Fibroblast of the aortic adventitia (primary cell): Measurements from ENCODE around the gene MYBPC1. TPM values are rescaled to one million over a fixed set of nuclear protein-coding genes. Genes with fewer than 3 reads are reported as not detected.

Experiments
- DNase-seq: peaks from one replicate; pipeline ENCODE4 v3.0.0-alpha.2; 2010; ENCODE audit warnings: low read depth
- H3K4me3 ChIP-seq: 2 replicates; pipeline ENCODE4 v1.5.1; 2011; ENCODE audit warnings: low read depth, mild to moderate bottlenecking, control low read depth, low read length, moderate library complexity
- CTCF ChIP-seq: IDR thresholded peaks from 2 replicates; pipeline ENCODE4 v1.5.1; 2011; ENCODE audit warnings: mild to moderate bottlenecking, low read length, control low read depth, inconsistent platforms; ENCODE audit not compliant: insufficient read depth
- total RNA-seq: library from RNA; depleted of rRNA; stranded (reverse); fragments of >200 nt; gene quantifications from 2 replicates; pipeline ENCODE4 v1.2.3, GENCODE V29; 2012; ENCODE audit warnings: low replicate concordance

Gene MYBPC1
- total RNA-seq, 1 donor, result not detected

GRCh38 chr12:101664992-101665391 is 70.2 kb downstream of the MYBPC1 start:
- no peak for DNase-seq
- H3K4me3 ChIP-seq, result no peak overlapping the region
- TF ChIP-seq CTCF, result no peak

- H3K4me3 ChIP-seq, result no peak overlapping the region
- no peak for TF ChIP-seq CTCF
- DNase-seq, result no peak
Observed at GRCh38 chr12:101666052-101666728, 71.4 kb downstream of the MYBPC1 start.

GRCh38 chr12:101667591-101667990 is 72.8 kb downstream of the MYBPC1 start:
- no peak overlapping the region for H3K4me3 ChIP-seq
- no peak for DNase-seq

GRCh38 chr12:101670007-101670671 is 75.4 kb downstream of the MYBPC1 start:
- TF ChIP-seq CTCF, result peak; percentile 50
- DNase-seq, result peak; percentile 52
- H3K4me3 ChIP-seq, result no peak overlapping the region

More at GRCh38 chr12:101667591-101667990, 72.8 kb downstream of the MYBPC1 start:
- no peak for TF ChIP-seq CTCF

- DNase-seq, result no peak
- no peak for TF ChIP-seq CTCF
- no peak overlapping the region for H3K4me3 ChIP-seq
Observed at GRCh38 chr12:101671157-101671791, 76.5 kb downstream of the MYBPC1 start.

GRCh38 chr12:101671833-101672232 is 77.1 kb downstream of the MYBPC1 start:
- no peak overlapping the region for H3K4me3 ChIP-seq
- TF ChIP-seq CTCF, result no peak
- no peak for DNase-seq
